AG04450 (cell line): ENCODE data around the gene PNMA8A. TPM values are rescaled to one million over a fixed set of nuclear protein-coding genes. Genes with fewer than 3 reads are reported as not detected.

Experiments
- CTCF ChIA-PET: fragments of 300-600, 350-600 bp; formaldehyde crosslinking; extraction: SDS; loops from one replicate; lab custom pipeline; 2022; ENCODE audit warnings: antibody characterized with exemption, inconsistent platforms; lab: Charles Lee
- POLR2A ChIA-PET: fragments of 350-600 bp; formaldehyde crosslinking; extraction: SDS; loops from one replicate; lab custom pipeline; 2021; ENCODE audit warnings: antibody characterized with exemption, inconsistent platforms; lab: Yijun Ruan, JAX
- DNase-seq: peaks from one replicate; pipeline ENCODE4 v3.0.0-alpha.2; 2011; ENCODE audit warnings: low read depth, low spot score
- H3K27ac ChIP-seq: one replicate; pipeline ENCODE4 v1.5.1; 2012; ENCODE audit warnings: low read depth, low read length, control low read depth
- H3K27me3 ChIP-seq: one replicate; pipeline ENCODE4 v1.6.0; 2012; ENCODE audit warnings: low read length; ENCODE audit not compliant: control insufficient read depth, insufficient read depth
- H3K4me3 ChIP-seq: 2 replicates; pipeline ENCODE4 v1.5.1; 2011; ENCODE audit warnings: mild to moderate bottlenecking, low read depth, low read length, control low read depth
- H3K9me3 ChIP-seq: 2 replicates; pipeline ENCODE4 v1.5.1; 2012; ENCODE audit warnings: low read length; ENCODE audit not compliant: control insufficient read depth, insufficient read depth
- polyA plus RNA-seq: library from polyadenylated mRNA; depleted of rRNA; stranded (reverse); fragments of >200 nt; gene quantifications from 2 replicates; pipeline ENCODE4 v1.2.3, GENCODE V29; 2011
- TF ChIP-seq, protein P1 (sequence below): IDR thresholded peaks from 2 replicates; pipeline ENCODE4 v1.5.1; 2011; ENCODE audit warnings: low read depth, low read length, control low read depth, inconsistent platforms

Gene PNMA8A
- polyA plus RNA-seq, 1 experiment = 4.0 TPM

DNA sequence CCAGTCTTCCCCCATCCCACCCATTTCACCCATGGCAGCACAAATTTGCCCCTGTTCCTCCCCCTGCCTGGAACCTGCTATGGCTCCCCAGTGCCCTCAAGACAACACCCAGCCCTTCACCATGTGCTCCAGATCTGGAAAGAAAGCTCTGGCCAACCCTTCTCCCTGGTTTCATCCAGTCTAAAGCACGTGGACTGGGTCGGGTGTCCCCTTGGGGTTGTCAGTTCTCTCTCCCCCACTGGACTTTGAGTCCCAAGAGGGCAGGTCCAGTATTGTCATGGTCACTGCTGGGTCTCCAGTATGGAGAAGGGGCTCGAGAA, 43.9 kb upstream of the PNMA8A start:
- CTCF ChIA-PET = interaction anchor here (0.9 to 2.9 kb wide), 10 partner anchors 11 to 147 kb away, joined by 3 to 23 read pairs (median 3); no protein-coding TSS in a partner anchor
- H3K27ac ChIP-seq = no peak overlapping the region
- H3K4me3 ChIP-seq = no peak overlapping the region
- no peak for DNase-seq
- peaks cover 7% of the 10 kb centered on the region for H3K27me3 ChIP-seq
- POLR2A ChIA-PET = no interaction called here
- TF ChIP-seq, protein P1, sequence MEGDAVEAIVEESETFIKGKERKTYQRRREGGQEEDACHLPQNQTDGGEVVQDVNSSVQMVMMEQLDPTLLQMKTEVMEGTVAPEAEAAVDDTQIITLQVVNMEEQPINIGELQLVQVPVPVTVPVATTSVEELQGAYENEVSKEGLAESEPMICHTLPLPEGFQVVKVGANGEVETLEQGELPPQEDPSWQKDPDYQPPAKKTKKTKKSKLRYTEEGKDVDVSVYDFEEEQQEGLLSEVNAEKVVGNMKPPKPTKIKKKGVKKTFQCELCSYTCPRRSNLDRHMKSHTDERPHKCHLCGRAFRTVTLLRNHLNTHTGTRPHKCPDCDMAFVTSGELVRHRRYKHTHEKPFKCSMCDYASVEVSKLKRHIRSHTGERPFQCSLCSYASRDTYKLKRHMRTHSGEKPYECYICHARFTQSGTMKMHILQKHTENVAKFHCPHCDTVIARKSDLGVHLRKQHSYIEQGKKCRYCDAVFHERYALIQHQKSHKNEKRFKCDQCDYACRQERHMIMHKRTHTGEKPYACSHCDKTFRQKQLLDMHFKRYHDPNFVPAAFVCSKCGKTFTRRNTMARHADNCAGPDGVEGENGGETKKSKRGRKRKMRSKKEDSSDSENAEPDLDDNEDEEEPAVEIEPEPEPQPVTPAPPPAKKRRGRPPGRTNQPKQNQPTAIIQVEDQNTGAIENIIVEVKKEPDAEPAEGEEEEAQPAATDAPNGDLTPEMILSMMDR = no peak
- peaks cover 2% of the 10 kb centered on the region; the same call in 1 of the 2 replicates for H3K9me3 ChIP-seq

DNA sequence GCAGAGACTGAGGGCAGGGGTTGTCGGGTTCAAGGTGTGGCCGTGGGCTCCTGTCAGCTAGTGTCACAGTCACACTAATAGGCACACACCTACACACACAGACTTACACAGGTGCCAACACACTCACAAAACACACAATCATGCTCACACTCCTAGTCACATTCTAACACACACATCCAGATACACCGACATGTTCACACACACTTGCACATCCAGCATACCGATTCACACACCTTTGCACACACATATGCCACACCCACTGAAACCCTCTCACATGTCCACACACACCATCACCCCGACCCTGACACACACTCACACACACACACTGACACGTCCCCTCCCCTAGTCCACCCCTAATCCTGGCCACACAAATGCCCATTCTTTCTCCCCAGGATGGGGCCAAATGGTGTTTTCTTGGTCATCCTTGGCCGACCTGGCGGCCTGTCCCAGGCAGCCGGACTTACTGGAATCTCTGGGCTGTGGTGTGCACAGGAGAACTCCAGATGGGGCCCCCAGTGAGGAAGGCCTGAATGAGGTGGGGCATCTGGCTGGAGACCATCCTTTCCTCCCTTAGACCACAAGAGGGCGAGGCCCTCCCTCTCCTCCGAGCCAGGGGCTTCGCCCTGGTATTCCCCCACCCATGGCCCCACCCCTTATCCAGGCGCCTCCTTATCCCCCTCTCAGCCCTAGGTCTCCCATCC, 43.4 kb upstream of the PNMA8A start:
- ChIA-PET POLR2A (no interaction called here), CTCF (interaction anchor here (0.9 to 3.9 kb wide), 6 partner anchors 30 to 234 kb away, joined by 3 to 34 read pairs (median 4); no protein-coding TSS in a partner anchor)

DNA sequence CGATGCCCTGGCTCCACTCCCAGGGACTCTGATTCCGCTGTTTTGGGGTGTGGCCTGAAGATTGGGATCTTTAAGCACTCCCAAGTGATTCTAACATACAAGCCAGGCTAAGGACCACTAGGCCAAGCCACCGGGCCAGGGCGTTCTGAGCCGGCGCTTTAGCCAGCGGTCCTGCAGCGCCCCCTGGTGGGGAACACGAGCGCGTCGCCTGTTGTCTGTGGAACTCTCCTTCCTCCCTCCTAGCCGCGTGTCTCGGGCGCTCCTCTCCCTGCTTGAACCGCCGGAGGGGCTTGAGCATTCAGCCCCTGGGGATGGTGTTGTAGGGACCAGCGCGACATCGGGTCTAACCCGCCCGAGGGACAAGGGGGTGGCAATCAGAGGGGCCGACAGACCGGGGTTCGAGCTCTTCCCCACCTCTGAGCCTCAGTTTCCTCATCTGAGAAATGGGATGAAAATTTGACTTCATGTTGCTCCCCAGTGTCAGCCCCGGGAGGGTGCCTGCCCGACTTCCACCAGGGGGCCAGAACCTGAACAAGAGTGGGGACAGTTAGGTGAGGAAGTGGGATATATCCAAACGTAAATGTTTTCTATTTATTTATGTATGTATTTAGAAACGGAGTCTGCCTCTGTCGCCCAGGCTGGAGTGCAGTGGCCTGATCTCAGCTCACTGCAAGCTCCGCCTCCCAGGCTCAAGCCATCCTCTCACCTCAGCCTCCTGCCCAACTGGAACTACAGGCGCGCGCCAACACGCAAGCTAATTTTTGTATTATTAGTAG, 42.3 kb upstream of the PNMA8A start:
- H3K27me3 ChIP-seq = peaks cover 5% of the 10 kb centered on the region
- H3K4me3 ChIP-seq = no peak overlapping the region
- CTCF ChIA-PET = interaction anchor here (0.5 to 3.9 kb wide), 6 partner anchors 23 to 233 kb away, joined by 3 to 34 read pairs (median 4); no protein-coding TSS in a partner anchor
- no peak overlapping the region for H3K27ac ChIP-seq
- peaks cover 2% of the 10 kb centered on the region; the same call in 1 of the 2 replicates for H3K9me3 ChIP-seq
- POLR2A ChIA-PET = no interaction called here
- DNase-seq = no peak
- TF ChIP-seq, protein P1 = peak; percentile 70

More for the DNA sequence above, 43.4 kb upstream of the PNMA8A start:
- no peak overlapping the region for H3K27ac ChIP-seq
- TF ChIP-seq, protein P1 = no peak
- DNase-seq = no peak
- peaks cover 2% of the 10 kb centered on the region; the same call in 1 of the 2 replicates for H3K9me3 ChIP-seq
- H3K27me3 ChIP-seq = peaks cover 7% of the 10 kb centered on the region
- H3K4me3 ChIP-seq = no peak overlapping the region

DNA sequence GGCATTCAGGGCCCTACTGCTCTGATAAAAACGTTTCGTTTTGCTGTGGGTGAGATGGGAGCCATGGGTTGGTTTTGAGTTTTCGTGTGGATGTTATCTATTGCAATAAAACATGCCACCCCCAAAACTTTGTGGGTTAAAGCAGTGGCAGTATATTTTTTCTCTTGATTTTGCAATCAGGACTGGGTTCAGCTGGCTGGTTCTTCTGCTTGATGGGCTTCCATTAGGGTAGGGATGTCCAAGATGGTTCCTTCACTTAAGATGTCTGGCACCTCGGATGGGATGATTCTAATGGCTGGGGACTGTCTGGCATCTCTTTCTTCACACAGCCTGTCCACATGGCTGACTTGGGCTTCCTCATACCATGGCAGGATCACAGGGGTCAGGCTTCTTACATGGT, 39.9 kb upstream of the PNMA8A start:
- Histone ChIP-seq H3K9me3 (peaks cover 2% of the 10 kb centered on the region; the same call in 1 of the 2 replicates), H3K27me3 (peaks cover 5% of the 10 kb centered on the region), H3K4me3 (no peak overlapping the region), H3K27ac (no peak overlapping the region)
- POLR2A ChIA-PET = no interaction called here
- no peak for DNase-seq
- TF ChIP-seq, protein P1 = no peak
- CTCF ChIA-PET = interaction anchor here (0.7 to 3.9 kb wide), 3 partner anchors 32 to 231 kb away, joined by 4 to 34 read pairs (median 4); no protein-coding TSS in a partner anchor

DNA sequence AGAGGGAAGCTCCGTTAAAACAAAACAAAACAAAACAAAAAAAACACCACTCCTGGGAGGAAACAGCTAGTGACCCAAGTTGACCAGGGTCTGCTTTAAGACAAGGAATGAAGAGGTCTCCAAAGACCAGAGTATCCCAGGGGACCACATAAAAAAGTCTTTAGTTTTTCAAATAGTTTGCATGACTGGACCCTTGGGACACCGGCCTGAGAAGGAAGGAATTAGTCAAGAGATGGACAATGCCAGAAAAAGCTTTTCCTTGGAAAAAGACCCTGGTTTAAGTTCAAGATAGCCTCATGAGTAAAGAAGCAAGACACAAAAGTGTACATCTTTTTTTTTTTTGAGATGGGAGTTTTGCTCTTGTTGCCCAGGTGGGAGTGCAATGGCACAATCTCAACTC, 36.8 kb upstream of the PNMA8A start:
- H3K27ac ChIP-seq = no peak overlapping the region
- ChIA-PET POLR2A (no interaction called here), CTCF (interaction anchor here (0.6 to 1.6 kb wide), 4 partner anchors 34 to 244 kb away, joined by 4 read pairs; no protein-coding TSS in a partner anchor)
- TF ChIP-seq, protein P1 = no peak
- no peak overlapping the region for H3K4me3 ChIP-seq
- H3K9me3 ChIP-seq = peaks cover 7% of the 10 kb centered on the region; the same call in 1 of the 2 replicates
- peaks cover 12% of the 10 kb centered on the region for H3K27me3 ChIP-seq
- DNase-seq = no peak
